Measurements from ENCODE around the gene WNT8B. TPM values are rescaled to one million over a fixed set of nuclear protein-coding genes. Genes with fewer than 3 reads are reported as not detected.

The WNT8B gene
- total RNA-seq, 1 experiment from 2014 or later: not detected

DNA sequence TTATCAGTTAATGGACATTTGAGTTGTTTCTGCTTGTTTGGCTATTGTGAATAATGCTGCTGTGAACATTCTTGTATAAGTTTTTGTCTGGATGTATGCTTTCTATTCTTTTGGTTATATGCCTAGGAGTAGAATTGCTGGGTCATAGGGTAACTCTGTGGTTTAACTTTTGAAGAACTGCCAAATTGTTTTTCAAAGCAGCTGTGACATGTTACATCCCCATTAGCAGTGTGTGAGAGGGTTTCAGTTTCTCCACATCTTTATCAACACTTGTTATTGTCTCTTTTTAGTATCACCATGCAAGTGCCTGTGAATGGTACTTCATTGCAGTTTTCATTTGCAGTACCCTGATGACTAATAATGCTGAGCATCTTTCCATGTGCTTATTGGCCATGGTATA, 69.0 kb downstream of the WNT8B start:
- Mint-ChIP-seq H3K27me3 (ENCODE audit: unreplicated experiment) (no peaks in the 10 kb centered on the region), H3K36me3 (ENCODE audit: insufficient read depth, unreplicated experiment) (peaks cover 16% of the 10 kb centered on the region), H3K4me3 (ENCODE audit: low read depth, unreplicated experiment) (no peak overlapping the region), H3K4me1 (ENCODE audit: low read depth, unreplicated experiment) (no peaks in the 10 kb centered on the region), H3K27ac (ENCODE audit: unreplicated experiment) (no peak overlapping the region), H3K9me3 (ENCODE audit: low read depth, unreplicated experiment) (no peaks in the 10 kb centered on the region)
- TF ChIP-seq CTCF (IDR thresholded peaks at IDR 0.05; ENCODE audit: unreplicated experiment): no peak
- no peak for DNase-seq
- intact Hi-C loops (cut with micrococcal nuclease; ENCODE audit: unreplicated experiment): no loop called here
- CTCF ChIA-PET: no interaction called here
- no TSS peak for BruUV-seq (replicated peaks)

Other genes with a start within 250 kb of the WNT8B start
- gene CHUK, start 233.4 kb upstream of the WNT8B start, total RNA-seq (2022): 14.5 and 15.3 TPM in 2 replicates
- 17.3 and 22.9 TPM in 2 replicates for gene CWF19L1, start 195.4 kb upstream of the WNT8B start, total RNA-seq (2022)
- gene BLOC1S2, start 176.3 kb upstream of the WNT8B start, total RNA-seq (2022): 19.4 TPM in 2 replicates
- gene PKD2L1, start 132.8 kb upstream of the WNT8B start, total RNA-seq (2022): not detected in 2 replicates
- 173 and 225 TPM in 2 replicates for gene SCD, start 115.8 kb upstream of the WNT8B start, total RNA-seq (2022)
- 6.5 and 6.7 TPM in 2 replicates for gene SEC31B, start 56.9 kb downstream of the WNT8B start, total RNA-seq (2022)
- 123 and 128 TPM in 2 replicates for gene NDUFB8, start 66.9 kb downstream of the WNT8B start, total RNA-seq (2022)
- 35.8 and 36.3 TPM in 2 replicates for gene HIF1AN, start 72.9 kb downstream of the WNT8B start, total RNA-seq (2022)